HUES64 (cell line): ENCODE data around the gene MEP1B.
A peak's percentile ranks its signal among the peaks of the same experiment; 100 is the strongest.
"Not testable (repeated sequence)": the region's sequence is repeated elsewhere in the genome, so short reads cannot be mapped to it uniquely, and the experiment has no call there.

Experiments used
- H3K27ac ChIP-seq: 2 replicates; pipeline ENCODE4 v1.7.0; 2013; ENCODE audit warnings: low read depth, low read length, inconsistent platforms
- H3K27me3 ChIP-seq: 2 replicates; pipeline ENCODE4 v1.6.1; 2013; ENCODE audit warnings: mild to moderate bottlenecking, low read length; ENCODE audit not compliant: insufficient read depth
- H3K36me3 ChIP-seq: 2 replicates; pipeline ENCODE4 v1.6.1; 2013; ENCODE audit warnings: mild to moderate bottlenecking, low read length; ENCODE audit not compliant: insufficient read depth
- H3K4me1 ChIP-seq: 2 replicates; pipeline ENCODE4 v1.6.1; 2013; ENCODE audit warnings: mild to moderate bottlenecking, low read length, moderate library complexity; ENCODE audit not compliant: insufficient read depth
- H3K4me3 ChIP-seq: 2 replicates; pipeline ENCODE4 v1.5.1; 2013; ENCODE audit warnings: mild to moderate bottlenecking, low read length, moderate library complexity
- H3K9ac ChIP-seq: 2 replicates; pipeline ENCODE4 v1.6.1; 2013; ENCODE audit warnings: mild to moderate bottlenecking, low read depth, low read length
- H3K9me3 ChIP-seq: 2 replicates; pipeline ENCODE4 v1.6.1; 2013; ENCODE audit warnings: low read depth, low read length; ENCODE audit not compliant: insufficient read depth
- WGBS: fragments of 150-250, 120-280 bp; methylation state at CpG from one replicate; pipeline ENCODE4 v1.1.7; 2013; ENCODE audit warnings: missing lambda C conversion rate; 5-methylcytosine and 5-hydroxymethylcytosine counted together

MEP1B gene

DNA sequence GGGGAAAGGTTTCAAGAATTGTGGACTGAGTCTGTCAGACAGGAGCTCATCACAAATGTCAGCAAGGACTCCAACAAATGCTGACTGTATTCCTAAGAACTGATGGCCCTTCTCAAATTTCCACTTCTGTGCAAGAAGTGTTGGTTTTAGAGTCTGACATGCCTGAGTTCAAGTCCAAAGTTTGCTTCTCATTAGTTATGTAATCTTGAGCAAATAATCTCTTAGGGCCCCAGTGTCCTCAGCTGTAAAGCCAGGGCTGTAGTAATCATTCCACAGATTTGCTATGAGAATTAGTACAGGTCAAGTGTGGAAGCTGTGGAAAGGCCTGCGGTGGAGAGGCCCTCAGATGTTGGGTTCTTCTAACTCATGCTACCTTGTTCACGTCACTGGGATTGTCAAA is 23.9 kb downstream of the MEP1B start:
- H3K9me3 ChIP-seq, result no peaks in the 10 kb centered on the region
- H3K27ac ChIP-seq, result no peak overlapping the region
- H3K9ac ChIP-seq, result no peak overlapping the region
- no peaks in the 10 kb centered on the region for H3K36me3 ChIP-seq
- H3K4me3 ChIP-seq, result no peak overlapping the region
- H3K4me1 ChIP-seq, result no peaks in the 10 kb centered on the region
- 91% methylated on average over 2 of the region's 2 CpGs for WGBS
- no peaks in the 10 kb centered on the region for H3K27me3 ChIP-seq

DNA sequence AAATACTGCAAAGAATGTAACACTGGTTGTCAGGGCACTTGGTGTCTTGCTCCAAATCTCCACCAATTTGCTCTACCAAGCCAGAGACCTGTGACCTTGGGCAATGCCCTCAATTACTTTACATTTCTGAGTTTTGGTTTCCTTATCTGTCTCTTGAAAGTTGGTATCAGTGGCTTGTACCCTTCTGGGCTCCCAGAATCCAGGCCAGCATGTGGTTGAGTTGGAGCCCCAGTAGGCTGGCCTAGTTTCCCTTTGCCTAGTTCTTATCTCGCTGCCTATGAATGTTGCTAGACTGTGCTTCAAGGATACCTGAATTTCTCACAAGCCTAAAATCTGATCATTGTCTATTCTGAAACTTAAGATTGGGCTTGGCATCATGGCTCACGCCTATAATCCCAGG is 26.6 kb downstream of the MEP1B start:
- H3K9me3 ChIP-seq, result no peaks in the 10 kb centered on the region
- no peaks in the 10 kb centered on the region for H3K27me3 ChIP-seq
- H3K36me3 ChIP-seq, result no peaks in the 10 kb centered on the region
- 94% methylated on average over 2 of the region's 2 CpGs for WGBS
- H3K4me3 ChIP-seq, result no peak overlapping the region
- H3K9ac ChIP-seq, result no peak overlapping the region
- no peak overlapping the region for H3K27ac ChIP-seq
- H3K4me1 ChIP-seq, result no peaks in the 10 kb centered on the region

DNA sequence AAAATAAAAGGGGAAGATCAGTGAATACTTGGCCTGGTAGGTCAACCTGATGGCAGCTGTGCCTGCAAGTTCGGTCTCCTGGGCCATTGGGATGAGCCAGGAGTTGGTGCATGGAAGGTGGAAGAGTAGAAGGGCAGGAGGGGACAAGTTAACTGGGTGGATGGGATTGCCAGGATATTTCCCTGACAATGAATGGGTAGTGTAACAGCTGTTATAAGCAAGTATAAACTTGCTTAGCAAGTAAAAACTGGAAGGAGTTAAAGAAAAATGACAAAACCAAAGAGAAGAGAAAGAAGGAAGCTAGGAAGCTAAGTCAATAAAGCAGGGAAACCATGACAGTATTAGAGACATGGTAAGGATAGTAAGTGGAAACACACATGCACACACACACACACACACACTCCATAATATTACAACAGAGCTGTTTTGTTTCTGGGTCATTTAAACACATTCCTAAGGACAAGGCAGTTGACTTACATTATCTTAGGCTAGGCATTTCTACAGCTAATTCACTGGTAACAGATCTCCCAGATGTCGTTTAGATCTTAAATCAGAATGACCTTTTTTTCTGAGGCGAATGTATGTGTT is 29.7 kb downstream of the MEP1B start:
- Histone ChIP-seq H3K36me3 (no peaks in the 10 kb centered on the region), H3K9me3 (no peaks in the 10 kb centered on the region), H3K27ac (no peak overlapping the region), H3K4me3 (no peak overlapping the region), H3K27me3 (no peaks in the 10 kb centered on the region), H3K9ac (no peak overlapping the region), H3K4me1 (no peaks in the 10 kb centered on the region)
- WGBS, result 93% methylated on average over 3 of the region's 3 CpGs

GRCh38 chr18:32233348-32233747 is 43.5 kb downstream of the MEP1B start:
- H3K9me3 ChIP-seq, result peaks cover 11% of the 10 kb centered on the region
- H3K27ac ChIP-seq, H3K27me3 ChIP-seq, H3K9ac ChIP-seq, H3K4me1 ChIP-seq, H3K4me3 ChIP-seq, H3K36me3 ChIP-seq: not testable (repeated sequence)
- 95% methylated on average over 15 of the region's 15 CpGs for WGBS

GRCh38 chr18:32237049-32237448 is 47.2 kb downstream of the MEP1B start:
- no peaks in the 10 kb centered on the region for H3K27me3 ChIP-seq
- peaks cover 11% of the 10 kb centered on the region for H3K9me3 ChIP-seq
- peaks cover 20% of the 10 kb centered on the region for H3K4me1 ChIP-seq
- 87% methylated on average over 2 of the region's 3 CpGs for WGBS
- no peak overlapping the region for H3K27ac ChIP-seq
- H3K36me3 ChIP-seq, result no peaks in the 10 kb centered on the region
- H3K9ac ChIP-seq, result no peak overlapping the region
- no peak overlapping the region for H3K4me3 ChIP-seq

DNA sequence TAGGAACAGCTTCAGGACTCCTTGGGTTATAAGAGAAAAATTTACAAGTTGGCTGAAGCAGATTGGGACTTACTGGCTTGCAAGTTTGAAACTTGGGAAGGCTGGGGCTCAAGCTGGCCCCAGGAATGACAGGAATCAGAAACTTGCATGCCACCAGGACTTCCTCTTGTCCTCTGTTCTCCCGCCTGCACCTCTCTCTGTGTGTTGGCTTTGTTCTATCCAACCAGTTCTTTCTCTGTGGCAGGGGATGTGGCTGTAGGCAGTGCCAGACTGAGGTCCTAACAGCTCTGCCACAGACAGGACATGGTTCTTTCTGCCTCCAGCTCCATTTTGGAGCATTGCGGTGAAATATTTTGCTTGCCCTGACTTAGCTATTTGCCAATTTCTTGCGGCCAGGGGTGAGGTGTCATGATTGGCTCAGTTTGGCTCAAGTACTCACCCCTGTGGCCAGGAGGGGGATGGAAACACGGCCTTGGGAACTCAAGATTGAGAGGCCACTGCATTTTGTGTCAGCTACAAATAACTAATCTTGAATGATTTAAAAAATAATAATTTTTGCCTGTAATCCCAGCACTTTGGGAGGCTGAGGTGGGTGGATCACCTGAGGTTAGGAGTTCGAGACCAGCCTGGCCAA is 48.9 kb downstream of the MEP1B start:
- WGBS, result 91% methylated on average over 4 of the region's 5 CpGs
- peak overlapping the region; percentile 44; the same call in 1 of the 2 replicates for H3K27ac ChIP-seq
- no peak overlapping the region for H3K9ac ChIP-seq
- H3K36me3 ChIP-seq, result no peaks in the 10 kb centered on the region
- H3K4me3 ChIP-seq, result no peak overlapping the region
- H3K9me3 ChIP-seq, result peaks cover 11% of the 10 kb centered on the region
- H3K27me3 ChIP-seq, result no peaks in the 10 kb centered on the region
- H3K4me1 ChIP-seq, result peaks cover 24% of the 10 kb centered on the region

- Histone ChIP-seq H3K4me3 (no peak overlapping the region), H3K36me3 (no peaks in the 10 kb centered on the region), H3K4me1 (peaks cover 24% of the 10 kb centered on the region), H3K27me3 (no peaks in the 10 kb centered on the region), H3K27ac (no peak overlapping the region), H3K9me3 (no peaks in the 10 kb centered on the region), H3K9ac (no peak overlapping the region)
- WGBS, result 93% methylated on average over 2 of the region's 2 CpGs
Measured at GRCh38 chr18:32242395-32242794, 52.6 kb downstream of the MEP1B start.

- Histone ChIP-seq H3K27ac (no peak overlapping the region), H3K27me3 (no peaks in the 10 kb centered on the region), H3K4me1 (peaks cover 22% of the 10 kb centered on the region), H3K4me3 (no peak overlapping the region), H3K36me3 (no peaks in the 10 kb centered on the region), H3K9me3 (no peaks in the 10 kb centered on the region), H3K9ac (no peak overlapping the region)
- 91% methylated on average over 6 of the region's 6 CpGs for WGBS
Measured at GRCh38 chr18:32243358-32243757, 53.5 kb downstream of the MEP1B start.

- Histone ChIP-seq H3K4me1 (peaks cover 17% of the 10 kb centered on the region), H3K27me3 (no peaks in the 10 kb centered on the region)
- 87% methylated on average over 5 of the region's 5 CpGs for WGBS
Measured at GRCh38 chr18:32244881-32245280, 55.0 kb downstream of the MEP1B start.

DNA sequence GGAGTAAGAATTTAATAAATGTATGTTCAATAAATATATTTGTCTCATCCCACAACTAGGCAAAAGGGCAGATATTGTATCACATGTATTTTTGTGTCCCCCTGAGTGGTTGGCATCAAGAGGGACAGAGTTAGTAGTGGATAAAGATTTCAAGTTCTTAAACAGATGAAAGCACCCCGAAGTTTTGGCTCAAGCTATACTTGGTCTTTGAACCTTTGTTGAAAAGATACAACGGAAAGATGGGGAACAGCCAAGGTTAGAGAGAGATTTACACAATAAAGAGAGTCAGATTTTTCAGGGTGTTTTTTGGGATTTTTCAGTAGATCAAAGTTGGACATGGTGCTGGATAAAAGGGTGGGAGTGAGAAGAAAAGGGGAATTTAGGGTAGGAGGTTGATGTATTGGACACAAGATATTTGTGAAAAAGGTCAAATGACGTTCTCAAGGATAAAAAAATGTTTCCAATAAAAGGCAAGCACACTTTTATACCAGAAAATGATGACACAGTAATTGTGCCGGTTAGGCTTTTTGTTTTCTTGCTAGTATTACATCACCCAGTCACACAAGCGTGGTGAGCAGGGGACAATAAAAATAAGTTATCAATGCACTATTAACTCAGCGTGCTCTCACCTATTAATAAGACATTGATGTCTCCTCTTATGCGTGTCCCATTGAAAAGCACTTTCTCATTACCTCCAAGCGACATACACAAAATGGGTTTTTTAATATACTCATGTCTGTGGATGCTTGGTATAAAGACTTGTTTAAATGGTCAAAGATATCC is 59.5 kb downstream of the MEP1B start:
- Histone ChIP-seq H3K27ac (no peak overlapping the region), H3K9me3 (no peaks in the 10 kb centered on the region), H3K4me1 (peaks cover 9% of the 10 kb centered on the region; the same call in 1 of the 2 replicates), H3K36me3 (no peaks in the 10 kb centered on the region), H3K27me3 (no peaks in the 10 kb centered on the region), H3K4me3 (no peak overlapping the region), H3K9ac (no peak overlapping the region)
- 96% methylated on average over 7 of the region's 8 CpGs for WGBS

More at GRCh38 chr18:32244881-32245280, 55.0 kb downstream of the MEP1B start:
- H3K9ac ChIP-seq, result no peak overlapping the region
- no peak overlapping the region for H3K27ac ChIP-seq
- no peaks in the 10 kb centered on the region for H3K36me3 ChIP-seq
- H3K9me3 ChIP-seq, result no peaks in the 10 kb centered on the region
- no peak overlapping the region for H3K4me3 ChIP-seq

GRCh38 chr18:32251466-32251865 is 61.6 kb downstream of the MEP1B start:
- no peaks in the 10 kb centered on the region for H3K36me3 ChIP-seq
- 84% methylated on average over 3 of the region's 3 CpGs for WGBS
- no peaks in the 10 kb centered on the region for H3K27me3 ChIP-seq

More at GRCh38 chr18:32251466-32251865, 61.6 kb downstream of the MEP1B start:
- peaks cover 9% of the 10 kb centered on the region; the same call in 1 of the 2 replicates for H3K4me1 ChIP-seq
- no peak overlapping the region for H3K9ac ChIP-seq
- no peaks in the 10 kb centered on the region for H3K9me3 ChIP-seq
- H3K4me3 ChIP-seq, result no peak overlapping the region
- H3K27ac ChIP-seq, result no peak overlapping the region
